HUES64 (cell line): ENCODE measurements around the gene PLA2G4D.

Source experiments
- H3K27ac ChIP-seq: 2 replicates; pipeline ENCODE4 v1.7.0; 2013; ENCODE audit warnings: low read depth, low read length, inconsistent platforms
- H3K27me3 ChIP-seq: 2 replicates; pipeline ENCODE4 v1.6.1; 2013; ENCODE audit warnings: mild to moderate bottlenecking, low read length; ENCODE audit not compliant: insufficient read depth
- H3K36me3 ChIP-seq: 2 replicates; pipeline ENCODE4 v1.6.1; 2013; ENCODE audit warnings: mild to moderate bottlenecking, low read length; ENCODE audit not compliant: insufficient read depth
- H3K4me1 ChIP-seq: 2 replicates; pipeline ENCODE4 v1.6.1; 2013; ENCODE audit warnings: mild to moderate bottlenecking, low read length, moderate library complexity; ENCODE audit not compliant: insufficient read depth
- H3K4me3 ChIP-seq: 2 replicates; pipeline ENCODE4 v1.5.1; 2013; ENCODE audit warnings: mild to moderate bottlenecking, low read length, moderate library complexity
- H3K9ac ChIP-seq: 2 replicates; pipeline ENCODE4 v1.6.1; 2013; ENCODE audit warnings: mild to moderate bottlenecking, low read depth, low read length
- H3K9me3 ChIP-seq: 2 replicates; pipeline ENCODE4 v1.6.1; 2013; ENCODE audit warnings: low read depth, low read length; ENCODE audit not compliant: insufficient read depth
- WGBS: fragments of 150-250, 120-280 bp; methylation state at CpG from one replicate; pipeline ENCODE4 v1.1.7; 2013; ENCODE audit warnings: missing lambda C conversion rate; 5-methylcytosine and 5-hydroxymethylcytosine counted together

The PLA2G4D gene

DNA sequence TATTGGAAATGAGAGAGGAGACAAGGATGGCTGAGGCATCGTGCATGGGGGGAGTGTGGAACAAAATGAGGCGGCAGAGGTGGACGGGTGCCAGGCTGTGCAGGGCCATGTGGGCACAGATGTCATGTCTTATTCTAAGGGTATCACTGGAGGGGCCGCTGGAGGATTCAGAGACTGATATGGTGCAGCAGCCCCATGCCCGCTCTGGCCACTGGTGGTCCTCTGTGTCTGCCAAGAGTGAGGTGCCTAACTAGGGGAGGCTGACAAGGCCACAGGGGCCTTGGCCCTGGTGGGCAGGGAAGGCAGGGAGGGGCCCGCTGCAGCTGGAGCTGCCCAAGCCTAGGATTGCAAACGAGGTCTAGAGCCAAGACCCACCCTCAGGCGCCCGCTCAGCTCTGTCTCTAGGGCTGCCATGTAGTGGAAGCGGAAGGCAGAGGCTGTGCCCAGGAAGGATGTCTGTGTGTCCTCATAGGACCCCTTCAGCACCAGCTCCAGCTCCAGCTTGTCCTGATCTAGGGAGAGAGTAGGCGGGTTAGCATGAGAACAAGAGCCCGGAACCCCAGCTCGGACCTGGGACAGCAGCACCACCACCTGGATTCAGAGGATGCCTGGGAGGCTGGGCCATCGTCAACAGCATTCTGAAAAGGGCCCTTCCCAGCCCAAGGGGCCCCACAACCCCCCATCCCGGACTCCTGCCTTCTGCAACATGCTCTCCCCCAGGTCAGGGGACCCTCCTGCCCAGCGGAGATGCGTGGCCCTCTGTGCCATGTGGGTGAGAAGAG, 11.3 kb downstream of the PLA2G4D start:
- H3K9me3 ChIP-seq: no peaks in the 10 kb centered on the region
- no peak overlapping the region for H3K4me3 ChIP-seq
- no peaks in the 10 kb centered on the region for H3K36me3 ChIP-seq
- H3K9ac ChIP-seq: no peak overlapping the region
- peaks cover 25% of the 10 kb centered on the region for H3K4me1 ChIP-seq
- no peaks in the 10 kb centered on the region for H3K27me3 ChIP-seq
- WGBS: 92% methylated on average over 17 of the region's 17 CpGs
- no peak overlapping the region for H3K27ac ChIP-seq

DNA sequence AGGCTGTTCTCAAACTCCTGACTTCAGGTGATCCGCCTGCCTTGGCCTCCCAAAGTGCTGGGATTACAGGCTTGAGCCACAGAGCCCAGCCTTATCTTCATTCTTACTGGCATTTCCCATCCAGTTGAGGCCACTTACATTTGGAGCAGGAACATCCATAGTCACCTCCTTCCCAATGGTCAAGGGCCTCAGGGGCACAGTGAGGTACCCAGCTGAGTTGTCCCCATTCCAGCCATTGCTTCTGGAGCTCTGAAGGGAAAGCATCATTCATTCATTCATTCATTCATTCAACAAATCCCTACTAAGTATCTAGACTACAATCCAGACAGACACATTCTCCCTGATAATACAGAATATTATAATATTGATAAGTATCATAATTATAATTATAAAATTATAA, 12.2 kb downstream of the PLA2G4D start:
- no peaks in the 10 kb centered on the region for H3K36me3 ChIP-seq
- peaks cover 28% of the 10 kb centered on the region for H3K4me1 ChIP-seq
- WGBS: 84% methylated on average over 1 of the region's 1 CpG
- no peaks in the 10 kb centered on the region for H3K9me3 ChIP-seq
- H3K27ac ChIP-seq: no peak overlapping the region
- no peak overlapping the region for H3K4me3 ChIP-seq
- no peak overlapping the region for H3K9ac ChIP-seq
- no peaks in the 10 kb centered on the region for H3K27me3 ChIP-seq

DNA sequence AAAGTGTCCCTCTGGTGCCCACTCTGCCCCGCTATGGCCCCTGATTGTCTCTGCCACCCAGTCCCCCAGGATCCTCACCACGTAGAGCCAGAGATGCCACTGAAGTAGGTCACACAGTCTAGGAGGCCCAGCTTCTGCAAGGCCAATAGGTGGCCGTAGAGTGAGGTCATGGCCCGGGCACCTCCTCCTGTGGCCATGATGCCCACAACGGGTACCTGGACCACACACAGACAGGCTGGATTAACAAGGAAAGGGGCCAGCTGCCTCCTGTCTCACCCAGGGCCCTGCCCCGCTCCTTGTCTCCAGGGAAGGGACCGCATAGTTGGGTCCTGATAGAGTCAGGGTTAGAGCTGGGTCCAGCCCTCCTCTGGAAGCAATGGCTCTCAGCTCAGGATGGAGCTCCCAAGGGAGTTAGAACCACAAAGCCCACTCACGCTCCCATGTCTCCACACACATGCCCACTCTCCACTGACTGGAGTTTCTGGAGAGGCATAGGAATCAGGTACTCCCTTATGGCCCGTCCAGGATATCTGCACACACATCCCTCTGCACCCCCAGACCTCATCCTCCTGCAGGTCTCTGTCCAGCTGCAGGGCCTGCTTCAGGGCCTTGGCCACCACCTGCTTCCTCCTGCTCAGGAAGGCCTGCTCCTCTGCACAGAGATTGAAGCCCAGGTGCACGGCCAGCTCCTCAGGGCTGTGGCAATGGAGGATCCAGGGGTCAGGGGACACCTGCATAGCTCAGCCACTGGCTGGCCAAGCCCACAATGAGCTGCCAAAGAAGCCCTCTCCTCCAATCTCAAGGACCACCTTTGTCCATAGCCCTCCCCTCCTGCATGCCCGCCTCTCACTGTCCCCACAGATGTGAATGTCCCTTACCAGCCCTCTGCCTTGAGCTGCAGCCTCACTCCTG, 13.2 kb downstream of the PLA2G4D start:
- no peak overlapping the region for H3K4me3 ChIP-seq
- H3K27me3 ChIP-seq: no peaks in the 10 kb centered on the region
- WGBS: 82% methylated on average over 11 of the region's 11 CpGs
- no peaks in the 10 kb centered on the region for H3K9me3 ChIP-seq
- peaks cover 28% of the 10 kb centered on the region for H3K4me1 ChIP-seq
- H3K27ac ChIP-seq: no peak overlapping the region
- H3K9ac ChIP-seq: no peak overlapping the region
- no peaks in the 10 kb centered on the region for H3K36me3 ChIP-seq

DNA sequence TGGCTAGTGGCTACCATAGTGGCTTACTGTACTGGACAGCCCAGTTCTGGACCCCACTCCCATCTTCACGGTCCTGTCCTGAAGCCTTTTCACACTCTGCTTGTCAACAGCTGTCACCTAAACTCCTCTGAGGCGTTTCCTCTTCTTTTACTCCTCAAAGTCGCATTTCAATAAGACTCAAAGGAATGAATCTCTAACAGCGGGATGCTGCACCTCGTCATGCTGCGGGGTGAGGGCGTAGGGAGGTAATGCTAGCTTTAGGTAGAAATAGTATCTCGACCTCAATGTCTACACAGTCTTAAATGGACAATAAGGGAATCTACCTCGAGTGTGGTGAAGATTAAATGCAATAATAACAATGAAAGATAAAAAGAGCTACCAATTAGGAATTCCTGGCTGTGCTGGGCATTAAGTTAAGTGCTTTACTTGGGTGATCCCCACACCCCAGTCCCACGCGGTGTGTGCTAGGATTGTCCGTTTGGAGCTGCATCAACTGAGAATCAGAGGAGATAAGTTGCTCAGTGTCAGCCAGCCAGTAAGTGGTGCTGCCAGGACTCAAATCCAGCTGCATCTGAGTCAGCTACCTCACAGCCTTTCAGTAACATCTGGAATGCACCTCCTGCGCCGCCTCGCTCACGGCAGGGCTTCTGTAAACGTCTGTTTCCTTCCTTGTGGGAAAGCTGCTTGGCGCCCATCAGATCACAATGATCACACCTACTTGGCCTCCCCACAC, 14.0 kb downstream of the PLA2G4D start:
- Histone ChIP-seq H3K4me3 (peak overlapping the region; percentile 5; the same call in 1 of the 2 replicates), H3K27me3 (no peaks in the 10 kb centered on the region), H3K9ac (no peak overlapping the region), H3K36me3 (no peaks in the 10 kb centered on the region), H3K27ac (no peak overlapping the region; the same call in 1 of the 2 replicates), H3K4me1 (peaks cover 27% of the 10 kb centered on the region), H3K9me3 (no peaks in the 10 kb centered on the region)
- 18% methylated on average over 16 of the region's 18 CpGs for WGBS

DNA sequence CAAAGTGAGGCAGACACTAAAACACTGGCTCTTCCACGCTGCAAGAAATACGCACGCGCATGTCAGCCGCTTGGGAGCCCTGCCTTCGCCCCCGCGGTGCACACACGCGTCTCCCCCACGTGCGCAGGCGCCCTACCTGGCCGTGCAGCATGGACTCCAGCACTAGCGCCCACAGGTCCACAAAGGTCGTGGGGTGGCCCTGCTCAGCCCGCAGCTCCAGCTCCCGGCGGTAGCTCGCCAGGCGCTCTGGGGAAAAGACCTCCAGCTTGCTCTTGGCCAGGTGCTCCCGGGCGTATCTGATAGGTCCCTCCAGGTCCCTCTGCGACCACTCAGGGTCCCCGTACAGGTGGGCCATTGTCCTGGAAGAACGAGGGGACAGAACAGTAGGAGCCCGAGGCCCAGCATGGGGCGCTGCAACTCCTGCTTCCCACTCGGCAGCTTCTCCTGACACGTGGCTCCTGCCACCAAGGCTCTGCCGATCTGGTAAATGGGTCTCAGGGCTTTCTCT, 14.9 kb downstream of the PLA2G4D start:
- Histone ChIP-seq H3K27ac (no peak overlapping the region), H3K4me3 (no peak overlapping the region), H3K36me3 (no peaks in the 10 kb centered on the region), H3K9ac (no peak overlapping the region), H3K27me3 (no peaks in the 10 kb centered on the region), H3K9me3 (no peaks in the 10 kb centered on the region), H3K4me1 (peaks cover 19% of the 10 kb centered on the region)
- WGBS: 81% methylated on average over 31 of the region's 31 CpGs

DNA sequence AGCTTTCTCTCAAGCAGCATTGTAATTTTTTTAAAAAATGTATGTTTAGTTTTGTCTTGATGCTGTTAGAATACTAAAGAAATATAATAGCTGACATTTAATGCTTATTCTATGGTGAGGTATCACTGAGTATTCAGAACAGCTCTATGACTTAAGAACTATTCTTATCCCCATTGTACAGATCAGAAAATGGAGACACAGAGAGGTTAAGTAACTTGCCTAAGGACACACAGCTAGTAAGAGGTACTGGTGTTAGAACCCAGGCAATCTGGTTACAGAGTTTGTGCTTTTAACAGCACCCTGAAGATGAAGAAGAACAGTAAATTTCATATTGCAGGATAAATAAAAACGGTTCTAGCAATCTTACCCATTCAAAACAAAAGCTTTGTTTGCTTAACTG, 15.5 kb downstream of the PLA2G4D start:
- H3K9ac ChIP-seq: no peak overlapping the region
- no peaks in the 10 kb centered on the region for H3K27me3 ChIP-seq
- no peak overlapping the region for H3K4me3 ChIP-seq
- no peaks in the 10 kb centered on the region for H3K9me3 ChIP-seq
- peaks cover 19% of the 10 kb centered on the region for H3K4me1 ChIP-seq
- no peak overlapping the region for H3K27ac ChIP-seq
- H3K36me3 ChIP-seq: no peaks in the 10 kb centered on the region
- WGBS: 93% methylated on average over 1 of the region's 1 CpG

DNA sequence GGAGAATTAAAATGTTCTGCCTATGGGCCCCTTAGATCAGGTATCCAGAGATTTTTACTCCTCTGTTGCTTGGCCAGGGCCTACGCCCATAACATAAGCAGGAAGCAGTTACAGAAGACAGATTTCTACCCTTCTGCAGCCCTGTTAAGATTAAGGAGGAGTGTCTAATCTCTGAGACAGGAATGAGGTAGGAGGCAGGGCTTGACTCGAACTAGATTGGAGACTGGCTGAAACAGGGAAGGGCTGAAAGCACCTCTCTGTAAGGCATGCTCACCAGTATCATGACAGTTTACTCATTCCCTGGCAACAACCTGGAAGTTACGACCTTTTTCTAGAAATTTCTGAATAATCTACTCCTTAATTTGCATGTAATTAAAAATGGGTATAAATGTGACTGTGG, 16.7 kb downstream of the PLA2G4D start:
- no peaks in the 10 kb centered on the region for H3K9me3 ChIP-seq
- no peaks in the 10 kb centered on the region for H3K36me3 ChIP-seq
- H3K27me3 ChIP-seq: no peaks in the 10 kb centered on the region
- WGBS: 92% methylated on average over 3 of the region's 3 CpGs
- no peak overlapping the region for H3K9ac ChIP-seq
- H3K4me1 ChIP-seq: peaks cover 19% of the 10 kb centered on the region
- H3K4me3 ChIP-seq: no peak overlapping the region
- no peak overlapping the region for H3K27ac ChIP-seq

DNA sequence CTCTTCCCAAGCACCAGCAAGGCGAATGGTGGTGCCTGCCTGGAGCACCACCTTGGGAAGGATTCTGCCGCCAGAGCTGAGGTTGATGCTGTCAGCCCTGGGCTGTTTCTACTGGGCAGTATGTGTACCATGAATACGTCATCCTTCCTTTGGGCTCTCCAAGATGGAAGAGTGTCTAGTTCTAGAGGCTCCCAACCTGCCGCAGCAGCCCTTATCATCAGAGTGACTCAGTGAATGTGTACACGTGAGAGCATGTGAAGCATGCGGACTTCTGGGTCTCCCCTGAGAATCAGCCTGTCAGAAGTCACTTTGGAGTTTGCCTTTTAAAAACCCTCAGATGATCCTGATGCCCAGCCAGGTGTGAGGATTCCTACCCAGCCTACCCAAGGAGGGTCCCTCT, 20.9 kb downstream of the PLA2G4D start:
- Histone ChIP-seq H3K9me3 (no peaks in the 10 kb centered on the region), H3K9ac (no peak overlapping the region), H3K27ac (no peak overlapping the region), H3K27me3 (no peaks in the 10 kb centered on the region), H3K4me1 (peaks cover 4% of the 10 kb centered on the region; the same call in 1 of the 2 replicates), H3K36me3 (no peaks in the 10 kb centered on the region), H3K4me3 (no peak overlapping the region)
- 89% methylated on average over 6 of the region's 6 CpGs for WGBS

DNA sequence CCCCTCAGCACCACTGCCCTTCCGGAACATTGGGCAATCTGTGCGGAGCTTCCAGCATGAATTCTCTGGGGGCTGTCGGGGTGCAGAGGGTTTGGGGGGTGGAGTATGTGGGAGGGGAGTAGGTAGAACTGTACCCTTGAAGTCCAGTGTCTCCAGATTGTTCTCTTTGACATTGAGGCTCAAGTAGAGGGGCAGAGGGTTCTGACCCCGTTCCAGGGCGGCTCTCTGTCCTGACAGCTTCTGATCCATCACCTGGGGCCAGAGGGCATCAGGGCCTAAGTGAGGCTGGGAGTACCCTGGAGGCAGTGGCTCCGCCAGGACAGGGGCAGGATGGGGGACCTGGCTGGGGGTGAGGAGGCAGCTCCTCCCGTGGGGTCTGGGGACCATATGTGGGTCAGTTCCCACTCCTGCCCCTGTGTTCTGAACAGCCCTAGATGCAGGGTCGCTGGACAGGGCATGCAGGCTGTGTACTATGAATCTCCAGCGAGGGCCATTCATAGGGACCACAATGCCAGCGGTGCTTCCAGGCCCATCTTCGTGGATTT, 22.1 kb downstream of the PLA2G4D start:
- H3K4me3 ChIP-seq: no peak overlapping the region
- 84% methylated on average over 11 of the region's 11 CpGs for WGBS
- H3K9me3 ChIP-seq: no peaks in the 10 kb centered on the region
- H3K9ac ChIP-seq: no peak overlapping the region
- no peaks in the 10 kb centered on the region for H3K36me3 ChIP-seq
- no peaks in the 10 kb centered on the region for H3K27me3 ChIP-seq
- H3K27ac ChIP-seq: no peak overlapping the region
- H3K4me1 ChIP-seq: no peaks in the 10 kb centered on the region

DNA sequence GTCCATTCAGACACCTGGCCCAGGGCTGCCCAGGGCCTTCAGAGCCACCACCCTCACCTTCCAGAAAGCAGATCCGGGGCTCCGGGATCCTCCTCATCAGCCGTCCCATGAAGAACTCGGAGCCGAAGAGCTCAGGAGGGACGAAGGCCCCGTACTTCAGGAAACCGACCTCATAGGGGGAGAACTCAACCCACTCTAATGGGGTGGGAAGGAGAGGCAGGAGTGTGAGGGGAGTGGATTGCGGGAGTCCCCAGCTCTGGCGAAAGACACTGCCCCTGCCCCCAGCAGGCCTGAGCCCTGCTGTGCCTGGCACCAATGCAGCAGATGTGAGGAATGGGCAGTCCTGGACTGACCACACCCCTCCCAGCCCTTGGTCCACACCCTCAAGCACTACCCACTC, 22.6 kb downstream of the PLA2G4D start:
- Histone ChIP-seq H3K4me3 (no peak overlapping the region), H3K27me3 (no peaks in the 10 kb centered on the region), H3K9me3 (no peaks in the 10 kb centered on the region), H3K9ac (no peak overlapping the region), H3K36me3 (no peaks in the 10 kb centered on the region), H3K27ac (no peak overlapping the region), H3K4me1 (no peaks in the 10 kb centered on the region)
- WGBS: 92% methylated on average over 10 of the region's 10 CpGs
